Activated T-cell treated with anti-CD3 and anti-CD28 coated beads for 1 hour (primary cell): ENCODE data around the gene RBM24.

Source experiments
- DNase-seq: peaks from one replicate; pipeline ENCODE4 v3.0.0-alpha.2; 2020; ENCODE audit warnings: low read depth

The RBM24 gene

DNA sequence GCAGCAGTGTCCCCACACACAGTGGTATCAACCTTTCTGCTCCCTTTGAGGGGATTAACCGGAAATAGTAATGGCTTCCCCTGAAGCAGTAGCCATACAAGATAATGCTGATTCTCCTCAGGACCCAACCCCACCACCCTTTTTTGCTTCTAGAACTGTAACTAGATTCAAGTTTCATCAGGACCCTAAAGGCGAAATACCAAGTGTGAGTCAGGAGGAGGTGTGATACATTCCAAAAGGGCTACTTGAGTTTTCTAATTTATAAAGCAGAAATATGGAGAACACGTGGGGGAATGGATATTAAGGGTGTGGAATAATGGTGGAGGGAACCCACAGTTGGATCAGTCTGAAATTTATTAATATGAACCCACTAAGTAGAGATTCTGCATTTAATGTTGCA lies 60.7 kb downstream of the RBM24 start:
- no peak for DNase-seq

DNA sequence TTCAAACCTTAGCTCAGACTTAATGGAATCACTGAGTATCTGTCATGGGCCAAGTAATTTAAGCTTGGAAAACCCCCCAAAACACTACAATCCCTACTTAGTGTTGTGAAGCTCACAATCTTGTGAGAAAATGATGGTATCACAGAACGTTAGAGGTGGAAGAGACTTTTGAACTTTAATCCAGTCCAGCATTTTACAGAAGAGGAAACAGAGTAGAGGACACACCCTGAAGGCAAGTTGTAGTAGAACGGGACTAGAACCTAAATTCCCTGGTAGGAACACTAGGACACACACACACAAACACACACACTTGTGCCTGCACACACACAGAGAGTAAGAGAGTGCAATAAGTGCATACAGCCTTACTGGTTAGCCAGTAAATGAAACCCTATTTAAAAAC lies 62.1 kb downstream of the RBM24 start:
- no peak for DNase-seq
